Uterus (tissue), 4 donors: Measurements from ENCODE around the gene ITPRIP. TPM values are rescaled to one million over a fixed set of nuclear protein-coding genes. Genes with fewer than 3 reads are reported as not detected.
A peak's percentile ranks its signal among the peaks of the same experiment; 100 is the strongest.

Source experiments
- DNase-seq, 2 donors: peaks; one replicate each; pipeline ENCODE4 v3.0.0-alpha.2; 2019 to 2020
- H3K27ac ChIP-seq, 2 donors: fragments of 200-600 bp; sonication (generic); 1 replicate in 1 of 2; 2 replicates in 1 of 2; pipeline ENCODE4 v1.5.1; 2016 to 2018
- H3K27me3 ChIP-seq, 2 donors: fragments of 200-600 bp; sonication (generic); one replicate each; pipeline ENCODE4 v1.5.1; 2018 to 2019; ENCODE audit warnings: control low read depth in 1 of 2
- H3K36me3 ChIP-seq, 2 donors: fragments of 200-600 bp; sonication (generic); one replicate each; pipeline ENCODE4 v1.5.1; 2019; ENCODE audit warnings: control low read depth in 1 of 2
- H3K4me1 ChIP-seq, 2 donors: fragments of 200-600 bp; sonication (generic); one replicate each; pipeline ENCODE4 v1.5.1; 2018 to 2019; ENCODE audit warnings: control low read depth in 1 of 2
- H3K4me3 ChIP-seq, 2 donors: fragments of 200-600 bp; sonication (generic); 1 replicate in 1 of 2; 2 replicates in 1 of 2; pipeline ENCODE4 v1.5.1; 2018 to 2019; ENCODE audit warnings: mild to moderate bottlenecking in 1 of 2
- H3K9me3 ChIP-seq, 2 donors: fragments of 200-600 bp; sonication (generic); one replicate each; pipeline ENCODE4 v1.5.1; 2019; ENCODE audit warnings: control low read depth in 1 of 2
- CTCF ChIP-seq, 4 experiments: fragments of 200-600 bp in 2 of 4; fragments of 450-650 bp in 2 of 4; sonication (generic) in 2 of 4; IDR thresholded peaks; one replicate each; pipeline ENCODE4 v1.5.1; 2016 to 2019; ENCODE audit warnings: antibody characterized with exemption in 4 of 4, mild to moderate bottlenecking in 2 of 4, moderate library complexity in 1 of 4
- POLR2A ChIP-seq, 2 donors: fragments of 450-650 bp; IDR thresholded peaks; one replicate each; pipeline ENCODE4 v1.6.1; 2016; ENCODE audit warnings: antibody characterized with exemption in 2 of 2, mild to moderate bottlenecking in 1 of 2, moderate library complexity in 1 of 2
- intact Hi-C: fragments of 100-400 bp; cut with DNase I; formaldehyde crosslinking; loops from one replicate; pipeline ENCODE4 v1.15.1; 2023; ENCODE audit warnings: low total_unique reads
- total RNA-seq, 4 donors: library from RNA; depleted of rRNA in 3 of 4; stranded (reverse); fragments of >200 nt in 3 of 4; gene quantifications; one replicate each; pipeline versions ENCODE4 v1.1.0 to v1.2.4, GENCODE V29; 2014 to 2023
- donor health status: DM: yes; HTN: yes; CAD: no.

ITPRIP gene
- total RNA-seq, 4 donors from 2014 or later, result 10.0 to 32.6 (median 22.4) TPM

GRCh38 chr10:104328896-104329710 is 9.2 kb downstream of the ITPRIP start:
- H3K27ac ChIP-seq, result peak overlapping the region; percentile 88 to 97
- no peaks in the 10 kb centered on the region for H3K27me3 ChIP-seq
- DNase-seq, result peak; percentile 78 to 88
- intact Hi-C loops, result no loop called here
- H3K4me1 ChIP-seq, result peaks cover 47 to 59% of the 10 kb centered on the region in 2 donors
- H3K36me3 ChIP-seq, result no peaks in the 10 kb centered on the region
- TF ChIP-seq POLR2A (IDR thresholded peaks at IDR 0.05), result peak in 1 of 2 donors; percentile 46
- no peak for TF ChIP-seq CTCF (IDR thresholded peaks at IDR 0.05)
- H3K9me3 ChIP-seq, result no peaks in the 10 kb centered on the region
- peak overlapping the region in 1 of 2 donors; percentile 6 for H3K4me3 ChIP-seq

GRCh38 chr10:104328646-104328895 is 9.7 kb downstream of the ITPRIP start:
- intact Hi-C loops, result no loop called here
- Histone ChIP-seq H3K4me1 (peaks cover 43 to 54% of the 10 kb centered on the region in 2 donors), H3K27me3 (no peaks in the 10 kb centered on the region), H3K4me3 (peak overlapping the region in 1 of 2 donors; percentile 6), H3K36me3 (no peaks in the 10 kb centered on the region), H3K9me3 (no peaks in the 10 kb centered on the region), H3K27ac (peak overlapping the region; percentile 88 to 97)
- no peak for DNase-seq
- TF ChIP-seq POLR2A (IDR thresholded peaks at IDR 0.05) (no peak), CTCF (IDR thresholded peaks at IDR 0.05) (no peak)

- no peaks in the 10 kb centered on the region for H3K9me3 ChIP-seq
- no peaks in the 10 kb centered on the region for H3K27me3 ChIP-seq
- peak overlapping the region in 1 of 2 donors; percentile 6 for H3K4me3 ChIP-seq
- peak overlapping the region; percentile 88 to 97 for H3K27ac ChIP-seq
- H3K36me3 ChIP-seq, result no peaks in the 10 kb centered on the region
- peaks cover 43 to 51% of the 10 kb centered on the region in 2 donors for H3K4me1 ChIP-seq
- TF ChIP-seq CTCF (IDR thresholded peaks at IDR 0.05) (no peak), POLR2A (IDR thresholded peaks at IDR 0.05) (peak in 1 of 2 donors; percentile 17)
- intact Hi-C loops, result no loop called here
- no peak for DNase-seq
These were observed 10.3 kb downstream of the ITPRIP start for GRCh38 chr10:104327745-104328645.

GRCh38 chr10:104326991-104327610 is 11.2 kb downstream of the ITPRIP start:
- no peak for TF ChIP-seq POLR2A (IDR thresholded peaks at IDR 0.05)
- TF ChIP-seq CTCF (IDR thresholded peaks at IDR 0.05), result no peak
- Histone ChIP-seq H3K4me1 (peaks cover 40 to 51% of the 10 kb centered on the region in 2 donors), H3K27me3 (no peaks in the 10 kb centered on the region), H3K27ac (peak overlapping the region; percentile 88 to 97), H3K4me3 (no peak overlapping the region), H3K9me3 (no peaks in the 10 kb centered on the region), H3K36me3 (no peaks in the 10 kb centered on the region)
- intact Hi-C loops, result no loop called here
- DNase-seq, result no peak
